GM19395 (cell line): ENCODE measurements around the gene MYH14.

Source experiments
- ATAC-seq: cut with Tn5 transposase; IDR thresholded peaks from one replicate; pipeline ENCODE4 v1.9.1; 2021; ENCODE audit warnings: mild to moderate bottlenecking, moderate library complexity; ENCODE audit not compliant: unreplicated experiment

MYH14 gene

GRCh38 chr19:50358483-50359327 lies 155.3 kb downstream of the MYH14 start:
- ATAC-seq, result no peak

GRCh38 chr19:50359328-50359818 lies 156.0 kb downstream of the MYH14 start:
- ATAC-seq, result no peak
